Endodermal cell (in vitro differentiated cells): ENCODE measurements around the gene MAP3K5. TPM values are rescaled to one million over a fixed set of nuclear protein-coding genes. Genes with fewer than 3 reads are reported as not detected.

ENCODE experiments used
- DNase-seq: peaks from one replicate; pipeline ENCODE4 v3.0.0-alpha.2; 2017
- H3K27ac ChIP-seq: 2 replicates; pipeline ENCODE4 v1.5.1; 2013; ENCODE audit warnings: mild to moderate bottlenecking, low read depth, low read length, moderate library complexity
- H3K27me3 ChIP-seq: 2 replicates; pipeline ENCODE4 v1.6.1; 2013; ENCODE audit warnings: mild to moderate bottlenecking, low read length, moderate library complexity; ENCODE audit not compliant: insufficient read depth, control insufficient read depth, poor library complexity, severe bottlenecking
- H3K36me3 ChIP-seq: 2 replicates; pipeline ENCODE4 v1.7.0; 2013; ENCODE audit warnings: mild to moderate bottlenecking, low read length, moderate library complexity; ENCODE audit not compliant: control insufficient read depth, insufficient read depth
- H3K4me1 ChIP-seq: one replicate; pipeline ENCODE4 v1.7.0; 2013; ENCODE audit warnings: low read length; ENCODE audit not compliant: control insufficient read depth, insufficient read depth
- H3K4me3 ChIP-seq: 2 replicates; pipeline ENCODE4 v1.5.1; 2013; ENCODE audit warnings: mild to moderate bottlenecking, low read length, moderate library complexity
- H3K9ac ChIP-seq: 2 replicates; pipeline ENCODE4 v1.6.1; 2013; ENCODE audit warnings: mild to moderate bottlenecking, low read length, moderate library complexity; ENCODE audit not compliant: poor library complexity, severe bottlenecking; ENCODE audit errors: extremely low read depth
- H3K9me3 ChIP-seq: 2 replicates; pipeline ENCODE4 v1.6.1; 2013; ENCODE audit warnings: mild to moderate bottlenecking, low read length, moderate library complexity; ENCODE audit not compliant: control insufficient read depth
- H3K27ac Mint-ChIP-seq: 2 replicates; pipeline ENCODE4 v1.8.0; 2020; ENCODE audit warnings: mixed read lengths
- H3K27me3 Mint-ChIP-seq: 2 replicates; pipeline ENCODE4 v1.8.0; 2021; ENCODE audit warnings: mild to moderate bottlenecking, mixed read lengths; ENCODE audit not compliant: insufficient read depth
- H3K36me3 Mint-ChIP-seq: 2 replicates; pipeline ENCODE4 v1.8.0; 2020; ENCODE audit warnings: low read depth, mixed read lengths
- H3K4me1 Mint-ChIP-seq: 2 replicates; pipeline ENCODE4 v1.8.0; 2020; ENCODE audit warnings: mixed read lengths
- H3K4me3 Mint-ChIP-seq: 2 replicates; pipeline ENCODE4 v1.8.0; 2020; ENCODE audit warnings: mild to moderate bottlenecking, moderate library complexity, mixed read lengths
- H3K9me3 Mint-ChIP-seq: 2 replicates; pipeline ENCODE4 v1.8.0; 2020; ENCODE audit warnings: mild to moderate bottlenecking, mixed read lengths
- CTCF ChIP-seq: fragments of 200-600 bp; sonication (generic); conservative IDR thresholded peaks from 2 replicates; pipeline ENCODE4 v1.5.0; 2021; ENCODE audit warnings: antibody characterized with exemption, mild to moderate bottlenecking
- WGBS, 2 experiments: methylation state at CpG; one replicate each; pipeline versions ENCODE4 v1.1.5 to v1.1.7; 2013; ENCODE audit warnings: missing lambda C conversion rate in 2 of 2, mixed read lengths in 1 of 2; ENCODE audit not compliant: insufficient coverage in 1 of 2, insufficient read length in 1 of 2; 5-methylcytosine and 5-hydroxymethylcytosine counted together
- total RNA-seq, 2 donors: library from RNA; stranded (reverse); fragmentation: NEBNext Ultra II Directional in 1 of 2; extraction: Animal tissue kit (Norgen Biotek cat#: 25700) in 1 of 2; gene quantifications; 2 replicates in 1 of 2; 3 replicates in 1 of 2; pipeline ENCODE4 v1.2.1, GENCODE V29; 2021

MAP3K5 gene
- total RNA-seq, 2 donors from 2014 or later = 1.6 to 3.4 TPM

- Mint-ChIP-seq H3K27me3 (peaks cover 3% of the 10 kb centered on the region), H3K27ac (no peak overlapping the region), H3K36me3 (no peaks in the 10 kb centered on the region), H3K4me1 (peaks cover 30% of the 10 kb centered on the region), H3K4me3 (no peak overlapping the region), H3K9me3 (no peaks in the 10 kb centered on the region)
- no peak overlapping the region for H3K4me3 ChIP-seq
- DNase-seq = no peak
- H3K27me3 ChIP-seq = no peaks in the 10 kb centered on the region
- WGBS, 2 experiments = 91% methylated on average over 1 of the region's 1 CpG; no CpG with 5 or more reads in 1 of the 2 experiments
- no peaks in the 10 kb centered on the region for H3K9me3 ChIP-seq
- no peak for TF ChIP-seq CTCF
- H3K27ac ChIP-seq = no peak overlapping the region
- H3K36me3 ChIP-seq = no peaks in the 10 kb centered on the region
- no peak overlapping the region for H3K9ac ChIP-seq
- H3K4me1 ChIP-seq = peaks cover 7% of the 10 kb centered on the region
These were observed 167.0 kb downstream of the MAP3K5 start for GRCh38 chr6:136625293-136625692.

GRCh38 chr6:136624347-136624746, 167.9 kb downstream of the MAP3K5 start:
- Histone ChIP-seq H3K9ac (no peak overlapping the region), H3K36me3 (no peaks in the 10 kb centered on the region), H3K9me3 (no peaks in the 10 kb centered on the region), H3K27me3 (no peaks in the 10 kb centered on the region), H3K27ac (no peak overlapping the region), H3K4me1 (peaks cover 7% of the 10 kb centered on the region), H3K4me3 (no peak overlapping the region)
- Mint-ChIP-seq H3K27me3 (peaks cover 3% of the 10 kb centered on the region), H3K27ac (no peak overlapping the region), H3K36me3 (no peaks in the 10 kb centered on the region), H3K4me3 (no peak overlapping the region), H3K9me3 (no peaks in the 10 kb centered on the region), H3K4me1 (peaks cover 30% of the 10 kb centered on the region)
- no peak for DNase-seq
- TF ChIP-seq CTCF = no peak

GRCh38 chr6:136618086-136618485, 174.2 kb downstream of the MAP3K5 start:
- Mint-ChIP-seq H3K36me3 (no peaks in the 10 kb centered on the region), H3K4me1 (peaks cover 19% of the 10 kb centered on the region), H3K27ac (no peak overlapping the region), H3K27me3 (peaks cover 3% of the 10 kb centered on the region), H3K9me3 (no peaks in the 10 kb centered on the region), H3K4me3 (no peak overlapping the region)
- Histone ChIP-seq H3K4me1 (peaks cover 6% of the 10 kb centered on the region), H3K9ac (no peak overlapping the region), H3K27me3 (no peaks in the 10 kb centered on the region), H3K27ac (no peak overlapping the region), H3K9me3 (no peaks in the 10 kb centered on the region), H3K36me3 (no peaks in the 10 kb centered on the region), H3K4me3 (no peak overlapping the region)
- DNase-seq = no peak
- no peak for TF ChIP-seq CTCF
- 88% methylated on average over 2 of the region's 2 CpGs; no CpG with 5 or more reads in 1 of the 2 experiments for WGBS, 2 experiments
